LNCaP clone FGC (cell line): Measurements from ENCODE around the gene ALPL.

Source experiments
- DNase-seq: peaks from one replicate; pipeline ENCODE4 v3.0.0-alpha.2; 2011; ENCODE audit warnings: low read depth
- H3K4me3 ChIP-seq: 2 replicates; pipeline ENCODE4 v1.5.1; 2011; ENCODE audit warnings: mild to moderate bottlenecking, low read depth, low read length, control low read depth
- CTCF ChIP-seq: IDR thresholded peaks from 2 replicates; pipeline ENCODE4 v1.5.1; 2012; ENCODE audit warnings: mild to moderate bottlenecking; ENCODE audit not compliant: control insufficient read depth, insufficient read depth; ENCODE audit errors: extremely low read depth

Gene ALPL

GRCh38 chr1:21567241-21568005 is 58.2 kb downstream of the ALPL start:
- no peak for TF ChIP-seq CTCF
- no peak overlapping the region for H3K4me3 ChIP-seq
- no peak for DNase-seq

GRCh38 chr1:21568006-21568746 is 59.0 kb downstream of the ALPL start:
- DNase-seq = no peak
- TF ChIP-seq CTCF = no peak
- no peak overlapping the region for H3K4me3 ChIP-seq

DNA sequence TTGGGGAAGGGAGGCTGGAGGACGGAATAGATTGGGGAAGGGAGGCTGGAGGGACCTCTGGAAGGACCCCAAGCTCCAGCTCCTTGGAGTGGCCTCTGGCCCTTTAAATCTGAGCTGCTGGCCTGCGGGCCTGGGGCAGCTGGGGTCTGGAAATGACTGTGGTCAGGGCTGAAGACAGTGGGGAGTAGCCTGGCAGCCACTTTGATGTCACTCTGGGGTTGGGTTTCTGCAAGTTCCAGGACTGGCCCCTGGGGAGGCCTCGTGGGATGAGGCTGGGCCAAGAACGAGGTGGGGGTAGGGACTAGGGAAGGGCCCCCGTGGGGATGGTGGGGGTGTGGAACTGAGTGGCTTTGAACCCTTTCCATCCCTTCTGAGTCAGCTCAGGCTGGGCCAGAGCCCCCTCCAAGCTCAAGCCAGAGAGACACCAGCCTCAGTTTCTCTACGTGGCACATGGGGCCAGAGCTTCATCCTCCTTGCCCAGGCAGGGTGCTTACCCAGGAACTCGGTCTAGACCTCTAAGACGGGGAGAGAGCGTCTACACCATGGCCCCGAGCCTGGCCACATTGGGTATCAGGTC is 59.7 kb downstream of the ALPL start:
- TF ChIP-seq CTCF = no peak
- no peak overlapping the region for H3K4me3 ChIP-seq
- no peak for DNase-seq

- TF ChIP-seq CTCF = no peak
- H3K4me3 ChIP-seq = no peak overlapping the region
Observed at GRCh38 chr1:21569820-21570527, 60.8 kb downstream of the ALPL start.

DNA sequence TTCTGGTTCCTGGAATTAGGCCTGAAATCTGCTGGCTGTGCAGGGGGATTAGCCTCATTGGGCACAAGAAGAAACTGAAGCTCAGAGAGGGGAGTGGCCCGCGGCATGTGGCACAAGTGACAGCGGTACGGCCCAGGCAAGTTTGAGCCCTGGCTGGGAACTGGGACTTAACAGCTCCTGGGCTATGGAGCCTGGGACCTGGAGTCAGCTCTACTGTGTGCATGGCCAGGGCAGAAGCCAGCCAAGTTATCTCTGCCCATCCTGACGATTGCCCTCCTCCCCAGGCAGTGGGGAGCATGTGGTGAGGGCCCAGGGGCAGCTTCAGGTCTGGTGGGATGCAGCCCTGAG is 61.3 kb downstream of the ALPL start:
- H3K4me3 ChIP-seq = no peak overlapping the region
- no peak for DNase-seq
- no peak for TF ChIP-seq CTCF

More at GRCh38 chr1:21569820-21570527, 60.8 kb downstream of the ALPL start:
- no peak for DNase-seq

DNA sequence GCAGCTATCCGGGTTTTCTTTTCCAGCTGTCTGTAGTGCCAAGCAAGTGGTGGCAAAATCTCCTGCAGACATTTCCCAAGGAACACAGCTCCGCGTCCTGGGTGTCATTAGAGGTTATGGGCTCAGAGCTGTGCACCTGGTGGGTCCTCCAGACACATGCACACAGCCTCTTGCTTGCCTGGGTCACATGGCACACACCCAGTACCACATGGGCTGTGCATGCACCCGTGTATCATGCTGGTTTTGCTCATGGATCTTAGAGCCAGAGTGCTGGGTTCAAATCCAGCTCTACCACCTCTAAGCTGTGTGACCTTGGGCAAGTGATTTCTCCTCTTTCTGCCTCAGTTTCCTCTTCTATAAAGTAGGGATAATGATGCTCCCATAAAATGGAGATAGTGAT is 61.7 kb downstream of the ALPL start:
- TF ChIP-seq CTCF = no peak
- DNase-seq = no peak
- no peak overlapping the region for H3K4me3 ChIP-seq
